HG03558 (cell line): Measurements from ENCODE around the gene PLIN1.
"Not testable (repeated sequence)": the region's sequence is repeated elsewhere in the genome, so short reads cannot be mapped to it uniquely, and the experiment has no call there.

Source experiments
- ATAC-seq: cut with Tn5 transposase; IDR thresholded peaks from one replicate; pipeline ENCODE4 v1.9.1; 2021; ENCODE audit warnings: moderate number of reproducible peaks; ENCODE audit not compliant: unreplicated experiment; ENCODE audit errors: extremely low read depth

PLIN1 gene, protein sequence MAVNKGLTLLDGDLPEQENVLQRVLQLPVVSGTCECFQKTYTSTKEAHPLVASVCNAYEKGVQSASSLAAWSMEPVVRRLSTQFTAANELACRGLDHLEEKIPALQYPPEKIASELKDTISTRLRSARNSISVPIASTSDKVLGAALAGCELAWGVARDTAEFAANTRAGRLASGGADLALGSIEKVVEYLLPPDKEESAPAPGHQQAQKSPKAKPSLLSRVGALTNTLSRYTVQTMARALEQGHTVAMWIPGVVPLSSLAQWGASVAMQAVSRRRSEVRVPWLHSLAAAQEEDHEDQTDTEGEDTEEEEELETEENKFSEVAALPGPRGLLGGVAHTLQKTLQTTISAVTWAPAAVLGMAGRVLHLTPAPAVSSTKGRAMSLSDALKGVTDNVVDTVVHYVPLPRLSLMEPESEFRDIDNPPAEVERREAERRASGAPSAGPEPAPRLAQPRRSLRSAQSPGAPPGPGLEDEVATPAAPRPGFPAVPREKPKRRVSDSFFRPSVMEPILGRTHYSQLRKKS

DNA sequence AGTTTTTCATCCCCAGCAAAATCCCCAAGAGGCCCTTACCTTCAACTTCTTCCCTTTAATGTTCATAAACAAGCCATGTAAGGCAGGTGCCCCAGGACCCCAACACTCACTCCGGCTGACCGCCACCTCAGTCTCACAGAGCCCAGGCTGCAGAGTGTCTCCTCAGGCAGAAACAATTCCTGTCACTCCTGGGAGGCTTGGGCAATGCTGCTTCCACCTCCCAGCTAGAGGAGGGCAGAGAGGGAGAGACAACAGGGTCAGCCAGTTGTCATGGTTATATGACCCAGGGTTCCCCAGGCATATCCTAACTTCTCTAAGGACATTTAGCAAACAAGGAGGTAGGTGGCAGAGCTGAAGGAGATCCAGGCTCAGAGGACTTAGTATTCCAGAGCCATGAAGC, at the start of gene PLIN1:
TSS of gene PLIN1 (minus strand) at position 156 of the 400 bp plus-strand sequence. CDS start 1,878 bp downstream, outside the sequence.
- ATAC-seq: no peak

DNA sequence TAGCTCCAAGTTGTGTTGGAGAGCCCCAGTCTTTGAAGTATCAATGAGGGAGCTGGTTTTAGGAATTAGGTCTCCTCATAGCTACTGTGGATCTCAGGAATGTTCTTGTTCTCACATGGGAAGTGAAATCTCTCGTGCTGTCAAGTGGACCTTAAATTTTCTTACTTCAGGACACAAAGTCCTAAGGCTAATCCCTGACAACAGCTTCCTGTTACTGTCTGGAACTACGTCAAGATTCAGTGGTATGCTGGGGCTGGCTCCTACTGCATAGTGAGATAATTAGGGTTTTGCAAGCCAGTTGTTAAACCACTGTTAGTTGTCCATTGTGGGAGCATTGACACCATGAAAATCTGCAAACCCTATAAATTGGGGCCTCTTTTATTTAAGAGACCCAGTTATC, 49.1 kb upstream of the PLIN1 start:
- ATAC-seq: no peak

DNA sequence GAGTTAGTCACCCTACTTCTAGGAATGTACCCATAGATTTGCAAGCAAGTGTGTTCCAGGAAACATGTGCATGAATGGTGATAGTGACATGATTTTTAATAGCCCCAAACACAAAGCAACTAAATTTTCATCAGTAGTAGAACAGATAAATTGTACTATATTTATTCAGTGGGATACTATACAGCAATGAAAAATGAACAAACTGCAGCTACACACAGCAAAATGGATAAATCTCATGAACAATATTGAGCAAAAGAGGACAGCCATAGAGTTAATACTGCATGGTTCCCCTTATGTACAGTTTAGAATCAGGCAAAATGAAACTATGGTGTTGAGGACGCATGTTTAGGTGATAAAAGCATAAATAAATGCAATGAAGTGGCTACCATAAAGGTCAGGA, 45.9 kb upstream of the PLIN1 start:
- ATAC-seq: no peak

DNA sequence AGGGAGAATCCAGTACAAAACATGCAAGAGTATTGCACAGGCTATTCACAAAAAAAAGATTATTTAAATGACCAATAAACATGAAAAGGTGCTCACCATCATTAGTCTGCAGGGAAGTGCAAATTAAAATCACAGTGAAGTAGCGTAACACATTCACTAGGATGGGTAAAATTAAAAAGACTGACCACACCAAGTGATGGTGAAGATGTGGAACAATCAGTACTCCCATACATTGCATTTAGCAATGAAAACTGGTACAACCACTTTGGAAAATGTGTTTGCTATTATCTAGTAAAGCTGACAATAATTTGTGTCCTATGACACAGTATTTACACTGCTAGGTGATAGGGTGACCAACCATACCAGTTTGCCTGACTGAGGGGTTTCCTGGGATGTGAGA, 45.5 kb upstream of the PLIN1 start:
- ATAC-seq: no peak

DNA sequence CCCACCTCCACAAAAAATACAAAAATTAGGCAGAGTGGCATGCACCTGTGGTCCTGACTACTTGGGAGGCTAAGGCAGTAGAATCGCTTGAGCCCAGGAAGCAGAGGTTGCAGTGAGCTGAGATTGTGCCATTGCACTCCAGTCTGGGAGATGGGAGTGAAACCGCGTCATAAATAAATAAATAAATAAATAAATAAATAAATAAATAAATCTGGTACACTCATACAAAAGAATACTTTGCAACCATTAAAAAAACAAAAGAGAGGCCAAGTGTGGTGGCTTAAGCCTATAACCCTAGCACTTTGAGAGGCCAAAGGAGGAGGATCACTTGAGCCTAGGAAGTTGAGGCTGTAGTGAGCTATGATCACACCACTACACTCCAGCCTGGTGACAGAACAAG, 43.9 kb upstream of the PLIN1 start:
- ATAC-seq: no peak

DNA sequence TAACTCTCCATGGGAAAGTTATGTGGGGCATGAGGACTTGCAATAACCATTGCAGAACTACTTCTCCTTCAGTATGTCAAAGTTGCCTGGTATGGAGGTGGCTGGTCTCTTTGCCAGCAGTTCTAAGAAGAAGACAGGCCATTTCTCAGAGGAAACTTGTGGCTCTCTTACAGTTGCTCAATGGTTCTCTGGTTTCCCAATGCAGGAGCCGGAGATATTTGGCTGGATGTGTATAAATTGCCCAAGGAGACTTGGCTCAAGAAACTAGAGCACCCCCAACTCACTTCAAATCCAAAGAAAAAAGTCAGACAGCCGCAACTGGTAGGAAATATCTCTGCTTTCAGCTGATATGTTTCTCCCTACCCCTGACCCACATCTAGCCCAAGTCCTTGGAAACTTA, 35.6 kb upstream of the PLIN1 start:
- ATAC-seq: no peak

DNA sequence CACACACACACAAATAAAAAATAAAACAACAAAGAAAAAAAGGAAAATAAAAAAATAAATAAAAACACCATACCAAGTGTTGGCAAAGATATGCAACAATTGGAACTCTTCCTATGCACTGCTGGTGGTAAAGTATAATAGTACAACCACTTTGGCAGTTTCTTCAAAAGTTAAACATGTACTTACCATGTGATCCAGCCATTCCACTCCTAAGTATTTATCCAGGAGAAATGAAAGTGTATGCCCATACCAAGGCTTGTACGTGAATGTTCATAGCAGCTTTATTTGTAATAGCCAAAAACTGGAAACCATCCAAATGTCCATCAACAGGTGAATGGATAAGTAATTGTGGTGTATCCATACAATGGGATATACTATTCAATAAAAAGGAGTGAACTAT, 28.4 kb upstream of the PLIN1 start:
- no peak for ATAC-seq

DNA sequence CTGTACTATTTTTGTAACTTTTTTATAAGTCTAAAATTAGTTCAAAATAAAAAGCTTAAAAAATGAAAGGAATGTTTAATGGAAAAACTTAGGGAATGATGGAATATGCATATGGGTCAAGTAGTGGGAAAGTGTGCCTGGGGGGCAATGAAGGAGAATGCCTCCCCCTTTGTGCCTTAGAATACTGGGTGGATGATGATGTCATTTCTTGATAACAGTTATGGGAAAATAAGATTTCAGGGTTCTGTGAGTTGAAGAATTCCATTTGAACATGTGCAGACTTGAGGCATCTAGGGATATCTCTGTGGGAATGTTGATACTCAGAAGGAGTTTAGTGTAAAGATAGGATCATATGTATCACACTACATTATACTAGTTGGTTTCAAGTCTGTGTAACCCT, 25.2 kb upstream of the PLIN1 start:
- ATAC-seq: no peak

DNA sequence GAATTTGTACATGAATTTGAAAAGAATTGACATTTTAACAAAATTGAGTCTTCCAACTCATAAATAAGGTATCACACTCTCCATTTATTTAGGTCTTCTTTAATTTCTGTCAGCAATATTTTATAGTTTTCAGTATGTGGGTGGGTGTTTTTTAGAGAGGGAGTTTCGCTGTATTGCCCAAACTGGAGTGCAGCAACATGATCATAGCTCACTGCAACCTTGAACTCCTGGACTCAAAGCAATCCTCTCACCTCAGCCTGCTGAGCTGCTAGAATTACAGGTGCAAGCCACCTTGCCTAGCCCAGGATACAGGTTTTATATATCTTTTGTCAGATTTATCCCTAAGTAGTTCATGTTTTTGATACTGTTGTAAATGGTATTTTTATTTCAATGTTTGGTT, 16.0 kb upstream of the PLIN1 start:
- no peak for ATAC-seq

DNA sequence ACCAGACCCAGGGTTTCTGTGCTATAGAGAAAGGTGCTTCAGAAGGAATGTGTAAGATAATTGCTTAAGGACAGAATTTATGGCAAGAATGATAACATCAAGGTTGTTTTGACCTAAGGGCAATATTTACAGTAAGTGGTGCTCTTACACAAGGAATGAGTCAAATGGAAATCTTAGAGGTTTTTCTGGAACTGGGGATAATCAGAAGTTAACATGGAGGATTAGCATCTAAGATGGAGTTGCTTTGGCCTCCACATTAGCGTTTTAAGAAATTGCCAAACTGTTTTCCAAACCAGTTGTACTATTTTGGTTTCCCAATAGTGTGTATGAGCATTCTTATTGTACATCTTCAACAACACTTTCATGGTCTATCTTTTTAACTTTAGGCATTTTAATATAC, 14.5 kb upstream of the PLIN1 start:
- ATAC-seq: no peak

DNA sequence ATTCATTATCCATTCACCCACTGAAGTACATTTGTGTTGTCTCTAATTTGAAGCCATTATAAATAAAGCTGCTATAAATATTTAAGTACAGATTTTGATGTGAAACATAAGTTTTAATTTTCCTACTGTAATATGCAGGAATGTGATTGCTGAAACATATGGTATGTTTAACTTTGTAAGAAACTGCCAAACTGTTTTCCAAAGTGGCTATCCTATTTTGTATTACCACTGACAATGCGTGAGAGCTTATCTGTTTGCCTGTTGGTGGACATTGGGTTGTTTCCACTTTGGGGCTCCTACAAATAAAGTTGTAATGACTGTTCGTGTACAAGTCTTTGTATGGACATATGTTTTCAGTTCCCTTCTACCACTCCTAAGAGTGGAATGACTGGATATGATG, 13.9 kb upstream of the PLIN1 start:
- no peak for ATAC-seq

DNA sequence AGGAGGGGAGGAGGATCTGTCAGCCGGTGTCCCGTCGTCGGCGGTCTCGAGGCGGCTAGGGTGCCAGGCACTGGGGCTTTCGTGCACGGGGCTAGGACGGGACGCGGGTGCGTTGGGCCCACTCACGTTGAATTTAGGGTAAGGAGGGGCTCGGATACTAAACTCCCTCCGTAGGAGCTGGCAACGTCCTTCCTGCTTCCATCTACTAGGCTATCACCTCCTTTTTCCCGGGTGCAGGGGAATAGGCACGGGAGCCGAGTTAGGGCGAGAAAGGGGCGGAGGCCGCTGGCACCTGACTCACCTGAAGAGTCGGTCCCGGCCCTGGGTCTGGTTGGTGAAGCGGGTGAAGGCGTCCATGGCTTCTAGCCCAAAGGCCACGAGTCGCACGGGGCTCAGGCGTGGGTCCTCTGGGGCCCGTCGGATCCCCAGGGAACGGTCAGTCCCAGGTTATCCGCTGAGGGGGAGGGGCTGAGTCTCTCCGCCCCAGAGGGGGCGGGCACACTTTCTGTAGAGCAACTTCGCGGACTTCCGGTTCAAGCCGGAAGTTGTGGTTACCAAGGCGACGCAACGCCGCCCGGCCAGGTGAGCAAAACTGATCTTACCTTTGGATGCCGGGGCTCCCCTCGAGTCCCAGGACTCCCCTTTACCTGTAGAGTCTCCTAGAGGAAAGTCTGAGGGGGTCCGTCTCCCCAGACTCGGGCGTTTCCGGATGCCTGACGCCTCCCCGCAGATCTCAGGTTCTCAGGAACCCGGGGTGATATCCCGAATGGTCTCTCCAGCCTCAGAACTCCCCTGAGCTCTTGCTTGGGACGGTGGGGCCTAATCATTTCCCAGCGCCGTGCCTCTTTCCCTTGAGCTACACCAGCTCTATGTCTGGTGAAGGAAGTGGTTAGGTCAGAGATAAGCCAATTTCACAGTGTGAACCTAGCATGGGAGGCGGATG, 11.4 kb upstream of the PLIN1 start, which contains the start of the genes PEX11A and WDR93:
TSS of gene PEX11A (minus strand) at position 479 of the 943 bp plus-strand sequence. CDS start at position 357, 122 bp downstream.
TSS of gene WDR93 (plus strand) at position 536 of the 943 bp plus-strand sequence. CDS start 10,936 bp downstream, outside the sequence.
- no peak for ATAC-seq

DNA sequence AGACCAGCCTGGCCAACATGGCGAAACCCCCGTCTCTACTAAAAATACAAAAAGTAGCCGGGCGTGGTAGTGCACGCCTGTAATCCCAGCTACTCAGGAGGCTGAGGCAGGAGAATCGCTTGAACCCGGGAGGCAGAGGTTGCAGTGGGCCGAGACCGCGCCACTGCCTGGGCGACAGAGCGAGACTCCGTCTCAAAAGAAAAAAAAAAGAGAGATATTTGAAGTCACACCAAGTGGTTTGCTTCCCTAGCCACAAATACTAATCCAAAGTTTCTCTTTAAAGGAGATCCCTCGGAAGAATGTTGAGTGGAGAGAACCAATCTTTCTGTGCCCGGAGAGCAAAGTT, 10.7 kb upstream of the PLIN1 start:
- not testable (repeated sequence) for ATAC-seq

DNA sequence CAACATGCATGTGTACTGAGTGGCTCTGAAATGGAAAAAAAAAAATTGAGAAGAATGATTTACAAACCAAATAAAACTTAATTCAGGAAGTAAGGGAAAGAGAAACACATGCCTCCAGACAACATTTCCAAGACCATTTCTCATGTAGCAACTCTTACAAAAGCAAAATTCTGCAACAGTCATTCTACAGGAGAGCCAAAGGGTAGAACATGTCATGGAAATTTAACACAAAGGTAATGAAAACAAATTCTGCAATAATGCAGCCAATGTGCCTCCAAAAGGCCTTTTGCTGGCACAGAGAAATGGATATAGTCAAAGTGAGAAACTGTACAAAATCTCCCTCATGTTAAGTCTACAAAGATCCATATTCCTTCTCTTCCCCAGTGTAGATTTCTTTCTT, 7.4 kb upstream of the PLIN1 start:
- no peak for ATAC-seq

DNA sequence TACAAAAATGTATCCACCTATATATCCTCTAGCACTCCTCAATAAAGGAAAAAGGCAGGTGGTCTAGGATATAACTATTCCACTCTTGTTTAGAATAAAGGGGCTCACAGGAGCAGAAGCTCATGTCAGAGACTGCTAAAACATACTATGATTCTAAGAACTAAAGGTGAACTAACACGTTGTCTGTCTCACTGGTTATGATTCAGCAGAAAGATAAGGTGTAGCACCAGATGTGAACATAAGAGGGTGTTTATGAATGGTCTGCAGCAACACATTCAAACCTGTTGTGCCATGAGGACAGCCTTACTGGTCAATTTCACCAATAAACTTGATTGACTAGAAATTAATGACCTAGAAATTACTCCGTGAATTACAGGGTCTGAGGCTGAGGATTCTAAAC, 6.8 kb upstream of the PLIN1 start:
- ATAC-seq: no peak

DNA sequence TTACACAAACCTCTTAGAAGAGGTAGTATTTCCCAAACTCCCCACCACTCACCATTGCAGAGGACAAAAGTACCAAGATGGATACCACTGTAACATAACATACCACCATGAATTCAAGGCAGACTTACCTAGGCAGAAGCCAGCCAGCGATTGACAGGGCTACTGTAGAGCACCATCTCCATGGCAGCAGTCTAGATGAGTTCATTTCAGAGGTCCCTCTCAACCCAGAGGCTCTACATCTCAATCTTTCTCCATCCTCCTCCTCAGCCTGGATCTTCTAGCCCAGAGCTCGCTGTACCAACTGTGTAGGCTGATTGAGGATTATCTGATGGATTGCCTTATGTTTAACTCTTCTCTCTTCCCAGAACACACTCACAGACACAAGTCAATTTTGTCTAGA, 2.0 kb upstream of the PLIN1 start:
- no peak for ATAC-seq

DNA sequence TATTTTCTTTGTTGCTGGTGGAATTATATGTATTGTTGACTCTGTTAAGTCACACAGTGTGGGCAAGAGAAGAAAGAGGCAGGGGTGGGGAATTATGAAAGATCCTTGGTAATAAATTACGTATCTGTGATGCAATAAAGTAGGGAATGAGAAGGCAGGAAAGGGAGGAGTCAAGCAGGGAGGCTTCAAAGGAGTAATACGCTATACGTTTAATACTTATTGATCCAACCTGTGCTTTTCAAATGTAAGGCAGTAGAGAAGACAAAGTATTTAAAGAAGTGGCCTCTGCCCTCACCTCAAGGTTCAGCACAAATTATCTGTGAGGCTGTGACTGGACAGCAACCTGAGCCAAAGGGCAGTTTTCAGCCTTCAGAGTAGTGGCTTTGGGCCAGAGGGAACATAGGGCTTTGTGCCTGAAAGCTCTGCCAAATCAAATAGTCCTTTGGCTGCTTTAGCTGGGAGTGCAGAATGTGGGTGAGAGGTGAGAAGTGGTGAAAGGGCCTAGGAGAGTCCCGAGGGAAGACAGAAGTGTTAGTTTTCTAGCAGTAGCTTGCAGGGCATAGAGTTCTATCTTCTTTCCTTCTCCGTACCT, 1.2 kb upstream of the PLIN1 start:
- no peak for ATAC-seq

DNA sequence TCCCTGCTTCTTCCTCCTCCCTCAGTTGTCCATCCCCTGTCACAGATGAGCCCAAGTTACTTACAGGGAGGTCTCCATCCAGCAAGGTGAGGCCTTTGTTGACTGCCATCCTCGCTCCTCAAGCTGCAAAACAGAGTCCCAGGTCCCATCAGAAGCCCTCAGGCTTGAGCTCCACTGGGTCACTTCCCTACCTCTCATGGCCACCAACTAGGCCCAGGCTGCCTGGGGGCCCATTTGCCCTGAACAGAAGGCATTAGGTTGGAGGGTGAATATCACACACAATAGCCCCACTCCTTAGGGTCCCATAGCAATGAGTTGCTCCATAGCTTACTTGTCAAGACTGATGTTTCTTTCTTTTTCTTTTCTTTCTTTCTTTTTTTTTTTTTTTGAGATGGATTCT, 1.8 kb downstream of the PLIN1 start:
- no peak for ATAC-seq

DNA sequence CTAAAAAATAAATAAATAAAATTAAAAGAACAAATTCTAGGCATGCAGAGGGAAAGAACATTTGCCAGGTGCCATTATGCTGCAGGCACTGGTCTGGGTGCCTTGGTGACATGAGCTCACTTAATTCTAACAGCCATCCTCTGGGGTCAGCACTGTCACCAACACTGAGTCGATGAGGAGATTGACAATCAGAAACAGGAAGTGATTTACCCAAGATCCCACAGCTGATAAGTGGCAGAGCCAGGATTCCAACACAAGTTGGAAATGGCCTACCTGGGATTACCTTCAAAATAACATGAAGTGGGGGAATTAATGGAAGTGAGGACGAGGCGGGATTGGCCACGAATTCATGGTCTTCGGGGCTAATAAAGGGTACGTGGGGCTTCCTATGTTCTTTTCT, 3.6 kb downstream of the PLIN1 start:
- ATAC-seq: no peak

DNA sequence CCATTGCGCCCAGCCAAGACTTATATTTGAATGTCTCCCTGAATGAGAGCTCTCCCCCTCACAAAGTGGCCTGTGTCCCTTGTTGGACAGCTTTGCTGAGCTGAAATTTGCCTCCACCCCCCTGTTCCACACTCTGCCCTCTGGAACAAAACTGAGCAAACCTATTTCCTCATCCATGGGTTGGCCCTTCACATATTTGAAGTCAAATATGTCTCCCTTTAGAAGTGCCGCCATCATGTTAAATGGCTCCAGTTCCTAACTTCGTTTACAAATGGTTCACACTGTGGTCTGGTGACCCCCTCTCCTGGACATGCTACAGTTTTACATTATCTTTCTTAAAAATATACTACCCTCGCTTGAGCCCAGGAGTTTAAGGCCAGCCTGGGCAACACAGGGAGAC, 4.6 kb downstream of the PLIN1 start:
- ATAC-seq: no peak

DNA sequence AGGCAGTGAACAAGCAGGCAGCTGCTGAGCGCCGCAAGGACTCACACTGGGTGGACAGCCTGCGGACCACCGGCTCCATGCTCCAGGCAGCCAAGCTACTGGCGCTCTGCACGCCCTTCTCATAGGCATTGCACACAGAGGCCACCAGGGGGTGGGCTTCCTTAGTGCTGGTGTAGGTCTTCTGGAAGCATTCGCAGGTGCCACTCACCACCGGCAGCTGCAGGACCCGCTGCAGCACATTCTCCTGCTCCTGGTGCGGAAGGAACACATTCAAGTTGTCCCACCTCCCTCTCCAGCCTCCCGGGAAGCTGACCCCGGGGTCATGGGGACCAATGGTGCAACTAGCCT, 6.0 kb downstream of the PLIN1 start:
- no peak for ATAC-seq
